Measurements from ENCODE around the gene ATP10B. TPM values are rescaled to one million over a fixed set of nuclear protein-coding genes. Genes with fewer than 3 reads are reported as not detected.
"Not testable (repeated sequence)": the region's sequence is repeated elsewhere in the genome, so short reads cannot be mapped to it uniquely, and the experiment has no call there.

Gene ATP10B, protein sequence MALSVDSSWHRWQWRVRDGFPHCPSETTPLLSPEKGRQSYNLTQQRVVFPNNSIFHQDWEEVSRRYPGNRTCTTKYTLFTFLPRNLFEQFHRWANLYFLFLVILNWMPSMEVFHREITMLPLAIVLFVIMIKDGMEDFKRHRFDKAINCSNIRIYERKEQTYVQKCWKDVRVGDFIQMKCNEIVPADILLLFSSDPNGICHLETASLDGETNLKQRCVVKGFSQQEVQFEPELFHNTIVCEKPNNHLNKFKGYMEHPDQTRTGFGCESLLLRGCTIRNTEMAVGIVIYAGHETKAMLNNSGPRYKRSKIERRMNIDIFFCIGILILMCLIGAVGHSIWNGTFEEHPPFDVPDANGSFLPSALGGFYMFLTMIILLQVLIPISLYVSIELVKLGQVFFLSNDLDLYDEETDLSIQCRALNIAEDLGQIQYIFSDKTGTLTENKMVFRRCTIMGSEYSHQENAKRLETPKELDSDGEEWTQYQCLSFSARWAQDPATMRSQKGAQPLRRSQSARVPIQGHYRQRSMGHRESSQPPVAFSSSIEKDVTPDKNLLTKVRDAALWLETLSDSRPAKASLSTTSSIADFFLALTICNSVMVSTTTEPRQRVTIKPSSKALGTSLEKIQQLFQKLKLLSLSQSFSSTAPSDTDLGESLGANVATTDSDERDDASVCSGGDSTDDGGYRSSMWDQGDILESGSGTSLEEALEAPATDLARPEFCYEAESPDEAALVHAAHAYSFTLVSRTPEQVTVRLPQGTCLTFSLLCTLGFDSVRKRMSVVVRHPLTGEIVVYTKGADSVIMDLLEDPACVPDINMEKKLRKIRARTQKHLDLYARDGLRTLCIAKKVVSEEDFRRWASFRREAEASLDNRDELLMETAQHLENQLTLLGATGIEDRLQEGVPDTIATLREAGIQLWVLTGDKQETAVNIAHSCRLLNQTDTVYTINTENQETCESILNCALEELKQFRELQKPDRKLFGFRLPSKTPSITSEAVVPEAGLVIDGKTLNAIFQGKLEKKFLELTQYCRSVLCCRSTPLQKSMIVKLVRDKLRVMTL (N-terminal part only)
- total RNA-seq = under 1 TPM in 3 of 5 donors, not detected in 2; 0.07 to 0.12 (median 0.09) TPM
- not detected for total RNA-seq (2013)
- total RNA-seq = 0 to 0.09 (median 0) reads per million in 29 experiments

DNA sequence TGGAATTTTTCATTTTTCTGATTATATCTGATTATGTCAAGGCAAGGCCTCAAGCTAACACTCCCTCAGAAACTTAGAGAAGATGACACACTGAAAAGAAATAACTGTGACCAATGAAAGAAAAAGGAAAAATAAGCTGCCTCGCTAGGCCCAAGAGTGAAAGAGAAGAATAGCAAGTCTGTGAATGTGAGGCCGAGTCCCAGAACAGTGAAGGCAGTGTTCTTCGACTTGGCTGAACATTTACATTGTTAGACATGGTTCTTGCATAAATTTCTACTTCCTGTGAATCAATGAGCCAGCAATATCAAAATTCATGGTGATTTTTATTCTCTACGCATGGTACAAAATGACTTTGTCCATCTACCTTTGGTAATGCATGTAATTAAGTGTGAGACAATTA is at the start of gene ATP10B:
Gene ATP10B, minus strand, starts transcription at position 163 of the 400 bp plus-strand sequence. CDS start 164,137 bp downstream, outside the sequence.
- Histone ChIP-seq H3K9me3 (no peaks in the 10 kb centered on the region), H3K27ac (ENCODE audit: low read length) (no peak within 1 kb of the TSS), H3K36me3 (ENCODE audit: control insufficient read depth in 2 of 2, extremely low read depth in 1 of 2, insufficient read depth in 1 of 2, low read length in 1 of 2) (no peaks in the 10 kb centered on the region), H3K27me3 (replicated peaks in 1 of 2; ENCODE audit: control insufficient read depth in 2 of 2, extremely low read depth in 1 of 2, insufficient read depth in 2 of 2, low read length in 1 of 2) (no peaks in the 10 kb centered on the region), H3K4me3 (ENCODE audit: control insufficient read depth in 1 of 2, extremely low read depth in 1 of 2, low read length in 1 of 2) (no peak within 1 kb of the TSS), H3K4me1 (ENCODE audit: control insufficient read depth in 1 of 2, extremely low read depth in 1 of 2, insufficient read depth in 2 of 2, low read length in 2 of 2) (no peaks in the 10 kb centered on the region)
- WGBS (ENCODE audit: insufficient coverage) = 73% methylated on average over 2 of the region's 4 CpGs
- no peak for DNase-seq
- no peak for ATAC-seq (replicated peaks in 1 of 4)
- POLR2A ChIA-PET = no interaction called here
- no peaks in the 10 kb centered on the region for H3K36me3 Mint-ChIP-seq
- H3K4me3 Mint-ChIP-seq = no peak within 1 kb of the TSS
- H3K27ac Mint-ChIP-seq = no peak within 1 kb of the TSS
- no peaks in the 10 kb centered on the region for H3K27me3 Mint-ChIP-seq
- peaks cover 0 to 6% (median 0%) of the 10 kb centered on the region in 3 donors for H3K9me3 Mint-ChIP-seq
- CTCF ChIA-PET = no interaction called here
- no peaks in the 10 kb centered on the region for H3K4me1 Mint-ChIP-seq

DNA sequence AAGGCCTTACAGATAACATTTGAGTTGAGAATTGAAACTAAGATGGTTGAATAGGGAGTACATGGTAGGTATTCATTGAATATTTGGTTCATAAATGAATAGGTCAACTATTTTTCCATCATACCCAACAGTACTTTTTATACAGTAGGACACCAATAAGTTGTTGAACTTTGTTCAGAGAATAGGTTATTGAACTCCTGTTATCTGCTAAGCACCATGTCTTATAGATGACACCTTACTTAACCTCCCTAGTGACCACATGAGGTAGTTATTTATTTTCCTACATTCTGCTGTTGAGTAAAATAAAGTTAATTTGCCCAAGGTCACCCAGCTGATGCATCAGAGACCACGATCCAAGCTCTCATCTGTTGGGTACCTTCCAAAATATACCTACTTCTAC is 49.6 kb upstream of the ATP10B start:
- H3K36me3 Mint-ChIP-seq = no peaks in the 10 kb centered on the region
- H3K9me3 Mint-ChIP-seq = peaks cover 0 to 11% (median 0%) of the 10 kb centered on the region in 3 donors
- H3K4me1 Mint-ChIP-seq = no peaks in the 10 kb centered on the region
- no peaks in the 10 kb centered on the region for H3K9me3 ChIP-seq
- H3K27me3 Mint-ChIP-seq = peaks cover 0 to 4% of the 10 kb centered on the region in 2 donors
- H3K27ac ChIP-seq (ENCODE audit: low read length) = no peak overlapping the region
- H3K36me3 ChIP-seq (ENCODE audit: control insufficient read depth in 2 of 2, extremely low read depth in 1 of 2, insufficient read depth in 1 of 2, low read length in 1 of 2) = no peaks in the 10 kb centered on the region
- no peak overlapping the region for H3K4me3 ChIP-seq (ENCODE audit: control insufficient read depth in 1 of 2, extremely low read depth in 1 of 2, low read length in 1 of 2)
- no peak overlapping the region for H3K4me3 Mint-ChIP-seq
- POLR2A ChIA-PET = no interaction called here
- no CpG with 5 or more reads among the region's 1 CpG for WGBS (ENCODE audit: insufficient coverage)
- CTCF ChIA-PET = no interaction called here
- DNase-seq (no peak), ATAC-seq (replicated peaks in 1 of 4) (no peak)
- H3K4me1 ChIP-seq (ENCODE audit: control insufficient read depth in 1 of 2, extremely low read depth in 1 of 2, insufficient read depth in 2 of 2, low read length in 2 of 2) = no peaks in the 10 kb centered on the region
- H3K27ac Mint-ChIP-seq = no peak overlapping the region
- no peaks in the 10 kb centered on the region for H3K27me3 ChIP-seq (replicated peaks in 1 of 2; ENCODE audit: control insufficient read depth in 2 of 2, extremely low read depth in 1 of 2, insufficient read depth in 2 of 2, low read length in 1 of 2)

DNA sequence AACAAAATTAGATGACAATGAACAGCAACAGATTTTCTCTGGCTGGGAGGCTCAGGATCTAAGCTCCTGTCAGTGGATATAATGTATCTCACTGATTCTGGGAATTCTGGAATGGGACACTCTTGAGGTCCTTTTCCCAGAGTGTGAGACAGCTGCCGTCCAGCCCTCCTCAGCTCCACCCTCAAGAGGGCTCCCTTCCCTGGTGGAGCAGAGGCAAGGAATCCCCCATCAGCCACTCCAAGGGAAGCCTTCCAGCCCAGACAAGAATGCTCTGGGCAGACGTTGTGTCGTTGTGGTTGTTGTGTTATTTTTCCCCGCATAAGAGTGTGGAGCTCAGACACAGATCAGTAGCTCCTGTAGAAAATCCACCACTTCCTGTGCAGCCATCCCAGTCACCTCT is 47.7 kb upstream of the ATP10B start:
- ChIA-PET CTCF (no interaction called here), POLR2A (no interaction called here)
- no peak overlapping the region for H3K4me3 ChIP-seq (ENCODE audit: control insufficient read depth in 1 of 2, extremely low read depth in 1 of 2, low read length in 1 of 2)
- H3K36me3 Mint-ChIP-seq = no peaks in the 10 kb centered on the region
- peaks cover 0 to 10% of the 10 kb centered on the region in 2 donors for H3K27me3 Mint-ChIP-seq
- 80% methylated on average over 1 of the region's 4 CpGs for WGBS (ENCODE audit: insufficient coverage)
- H3K9me3 ChIP-seq = no peaks in the 10 kb centered on the region
- H3K27ac ChIP-seq (ENCODE audit: low read length) = no peak overlapping the region
- H3K27me3 ChIP-seq (replicated peaks in 1 of 2; ENCODE audit: control insufficient read depth in 2 of 2, extremely low read depth in 1 of 2, insufficient read depth in 2 of 2, low read length in 1 of 2) = no peaks in the 10 kb centered on the region
- DNase-seq = no peak
- no peak for ATAC-seq (replicated peaks in 1 of 4)
- no peak overlapping the region for H3K27ac Mint-ChIP-seq
- H3K4me1 ChIP-seq (ENCODE audit: control insufficient read depth in 1 of 2, extremely low read depth in 1 of 2, insufficient read depth in 2 of 2, low read length in 2 of 2) = no peaks in the 10 kb centered on the region
- no peaks in the 10 kb centered on the region for H3K4me1 Mint-ChIP-seq
- no peaks in the 10 kb centered on the region for H3K36me3 ChIP-seq (ENCODE audit: control insufficient read depth in 2 of 2, extremely low read depth in 1 of 2, insufficient read depth in 1 of 2, low read length in 1 of 2)
- H3K9me3 Mint-ChIP-seq = peaks cover 0 to 18% (median 0%) of the 10 kb centered on the region in 3 donors
- H3K4me3 Mint-ChIP-seq = no peak overlapping the region

DNA sequence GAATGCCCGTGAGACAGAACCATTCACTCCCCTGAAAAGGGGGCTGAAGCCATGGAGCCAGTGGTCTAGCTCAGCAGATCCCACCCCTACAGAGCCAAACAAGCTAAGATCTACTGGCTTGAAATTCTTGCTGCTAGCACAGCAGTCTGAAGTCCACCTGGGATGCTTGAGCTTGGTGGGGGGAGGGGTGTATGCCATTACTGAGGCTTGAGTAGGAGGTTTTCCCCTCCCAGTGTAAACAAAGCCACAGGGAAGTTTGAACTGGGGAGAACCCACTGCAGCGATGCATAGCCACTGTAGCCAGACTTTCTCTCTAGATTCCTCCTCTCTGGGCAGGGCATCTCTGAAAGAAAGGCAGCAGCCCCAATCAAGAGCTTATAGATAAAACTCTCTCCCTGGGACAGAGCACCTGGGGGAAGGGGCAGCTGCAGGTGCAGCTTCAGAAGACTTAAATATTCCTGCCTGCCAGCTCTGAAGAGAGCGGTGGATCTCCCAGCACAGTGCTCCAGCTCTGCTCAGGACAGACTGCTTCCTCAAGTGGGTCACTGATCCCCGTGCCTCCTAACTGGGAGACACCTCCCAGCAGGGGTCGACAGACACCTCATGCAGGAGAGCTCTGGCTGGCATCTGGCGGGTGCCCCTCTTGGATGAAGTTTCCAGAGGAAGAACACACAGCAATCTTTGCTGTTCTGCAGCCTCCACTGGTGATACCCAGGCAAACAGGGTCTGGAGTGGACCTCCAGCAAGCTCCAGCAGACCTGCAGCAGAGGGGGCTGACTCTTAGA is 41.4 kb upstream of the ATP10B start:
- H3K36me3 Mint-ChIP-seq; H3K4me1 Mint-ChIP-seq; H3K27ac Mint-ChIP-seq; DNase-seq; H3K9me3 ChIP-seq; POLR2A ChIA-PET; CTCF ChIA-PET; ATAC-seq (replicated peaks in 1 of 4); H3K36me3 ChIP-seq (ENCODE audit: control insufficient read depth in 2 of 2, extremely low read depth in 1 of 2, insufficient read depth in 1 of 2, low read length in 1 of 2); H3K27me3 ChIP-seq (replicated peaks in 1 of 2; ENCODE audit: control insufficient read depth in 2 of 2, extremely low read depth in 1 of 2, insufficient read depth in 2 of 2, low read length in 1 of 2); H3K4me1 ChIP-seq (ENCODE audit: control insufficient read depth in 1 of 2, extremely low read depth in 1 of 2, insufficient read depth in 2 of 2, low read length in 2 of 2); H3K27ac ChIP-seq (ENCODE audit: low read length); H3K4me3 ChIP-seq (ENCODE audit: control insufficient read depth in 1 of 2, extremely low read depth in 1 of 2, low read length in 1 of 2); H3K4me3 Mint-ChIP-seq: not testable (repeated sequence)
- Mint-ChIP-seq H3K27me3 (peaks cover 3 to 13% of the 10 kb centered on the region in 2 donors), H3K9me3 (peaks cover 0 to 21% (median 0%) of the 10 kb centered on the region in 3 donors)
- 81% methylated on average over 3 of the region's 6 CpGs for WGBS (ENCODE audit: insufficient coverage)

DNA sequence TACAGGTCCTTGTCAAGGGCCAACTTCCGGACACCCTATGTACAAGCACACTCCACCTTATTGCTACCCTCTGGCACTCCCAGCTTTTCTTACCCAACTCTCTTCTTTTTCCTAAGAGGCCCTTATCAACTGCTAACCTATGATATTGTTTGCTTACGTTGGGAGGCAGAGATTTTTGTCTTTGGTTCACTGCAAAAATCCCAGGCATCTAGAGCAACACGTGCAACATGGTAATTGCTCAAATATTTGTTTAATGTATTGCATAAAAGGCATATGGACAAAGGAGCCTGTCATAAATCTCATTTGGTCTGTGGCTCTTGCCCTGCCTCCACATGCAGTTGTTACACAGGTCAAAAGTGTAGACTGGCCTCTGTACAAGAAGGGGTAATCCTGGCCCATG is 35.8 kb upstream of the ATP10B start:
- Mint-ChIP-seq H3K27ac (no peak overlapping the region), H3K9me3 (no peaks in the 10 kb centered on the region), H3K36me3 (no peaks in the 10 kb centered on the region), H3K4me1 (no peaks in the 10 kb centered on the region), H3K27me3 (peaks cover 3 to 7% of the 10 kb centered on the region in 2 donors), H3K4me3 (no peak overlapping the region)
- DNase-seq (no peak), ATAC-seq (replicated peaks in 1 of 4) (no peak)
- CTCF ChIA-PET = no interaction called here
- Histone ChIP-seq H3K9me3 (no peaks in the 10 kb centered on the region), H3K27me3 (replicated peaks in 1 of 2; ENCODE audit: control insufficient read depth in 2 of 2, extremely low read depth in 1 of 2, insufficient read depth in 2 of 2, low read length in 1 of 2) (no peaks in the 10 kb centered on the region), H3K36me3 (ENCODE audit: control insufficient read depth in 2 of 2, extremely low read depth in 1 of 2, insufficient read depth in 1 of 2, low read length in 1 of 2) (no peaks in the 10 kb centered on the region), H3K4me3 (ENCODE audit: control insufficient read depth in 1 of 2, extremely low read depth in 1 of 2, low read length in 1 of 2) (no peak overlapping the region), H3K4me1 (ENCODE audit: control insufficient read depth in 1 of 2, extremely low read depth in 1 of 2, insufficient read depth in 2 of 2, low read length in 2 of 2) (no peaks in the 10 kb centered on the region), H3K27ac (ENCODE audit: low read length) (no peak overlapping the region)
- POLR2A ChIA-PET = interaction anchor here in 1 of 2 donors (0.6 kb wide), 1 partner anchor 258 kb away, joined by 3 read pairs; no protein-coding TSS in a partner anchor
- 60% methylated on average over 3 of the region's 3 CpGs for WGBS (ENCODE audit: insufficient coverage)

Measured in T-cell (primary cell).